ENCODE data around the gene PCDH9.

Gene PCDH9

DNA sequence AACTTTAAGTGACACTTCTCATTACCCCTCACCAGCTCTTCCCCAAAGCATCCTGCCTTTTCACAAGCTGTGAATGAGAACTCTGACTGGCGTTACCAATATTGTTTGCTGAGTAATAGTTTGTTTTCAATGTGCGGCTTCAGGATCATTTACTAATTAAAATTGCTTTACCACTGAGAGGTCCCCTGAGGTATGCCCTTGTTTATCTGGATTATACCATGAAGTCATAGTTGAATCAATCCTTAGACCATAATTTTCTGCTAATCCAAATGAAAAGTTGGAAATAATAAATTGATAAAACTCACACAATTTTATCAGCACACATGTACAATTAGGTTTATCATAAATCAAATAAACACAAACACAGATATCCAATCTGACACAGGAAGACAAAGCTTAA, 568.8 kb downstream of the PCDH9 start:
- no peak overlapping the region for H3K56ac ChIP-seq (ENCODE audit: low read length)
- H3K18ac ChIP-seq (ENCODE audit: low read length), result no peak overlapping the region
- no peaks in the 10 kb centered on the region for H3K4me1 ChIP-seq (ENCODE audit: control insufficient read depth, low read depth, low read length)
- no peak overlapping the region for H2BK5ac ChIP-seq (ENCODE audit: low read length)
- H3K4ac ChIP-seq (ENCODE audit: low read depth, low read length), result no peak overlapping the region
- no peak overlapping the region for H2AK5ac ChIP-seq (ENCODE audit: low read length)
- no peak overlapping the region for H3K23ac ChIP-seq (ENCODE audit: low read length)
- no peak overlapping the region for H4K8ac ChIP-seq (ENCODE audit: low read depth, low read length)
- no peak overlapping the region for H3K9ac ChIP-seq (ENCODE audit: low read length)
- no peak overlapping the region for H3K4me3 ChIP-seq (ENCODE audit: low read length)
- no CpG with 5 or more reads among the region's 2 CpGs for WGBS (ENCODE audit: extremely low coverage, insufficient coverage, low lambda C conversion rate)
- H2BK120ac ChIP-seq (ENCODE audit: low read depth, low read length), result no peak overlapping the region
- H3K27me3 ChIP-seq (ENCODE audit: insufficient read depth, low read length, poor library complexity), result no peaks in the 10 kb centered on the region
- H3K79me2 ChIP-seq (ENCODE audit: control insufficient read depth, insufficient read depth, low read length), result no peaks in the 10 kb centered on the region
- no peaks in the 10 kb centered on the region for H3K79me1 ChIP-seq (ENCODE audit: low read length)
- no peak for DNase-seq
- H4K5ac ChIP-seq (ENCODE audit: low read length), result no peak overlapping the region
- H2BK15ac ChIP-seq (replicated peaks; ENCODE audit: low read depth), result no peak overlapping the region
- no peaks in the 10 kb centered on the region for H3K36me3 ChIP-seq (ENCODE audit: control insufficient read depth, insufficient read depth, low read length)
- H3K4me2 ChIP-seq (ENCODE audit: low read length), result no peak overlapping the region
- H3K27ac ChIP-seq (ENCODE audit: low read depth, low read length), result no peak overlapping the region

DNA sequence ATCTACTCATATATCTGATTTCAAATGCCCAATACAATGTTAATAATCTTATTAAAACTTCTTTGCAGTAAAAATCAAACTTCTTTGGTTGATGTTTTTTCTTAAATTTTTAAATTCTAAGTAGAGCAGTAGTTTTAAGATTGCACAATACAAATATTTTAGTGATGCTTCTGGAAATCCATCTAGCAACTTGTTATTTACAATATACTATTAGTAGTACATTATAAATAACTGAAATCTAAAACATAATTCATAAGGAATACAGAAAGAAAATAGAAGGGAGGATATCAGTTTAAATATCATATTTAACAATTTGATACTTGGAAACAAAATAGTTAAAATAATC, 569.7 kb downstream of the PCDH9 start:
- Histone ChIP-seq H3K79me2 (ENCODE audit: control insufficient read depth, insufficient read depth, low read length) (no peaks in the 10 kb centered on the region), H2BK120ac (ENCODE audit: low read depth, low read length) (no peak overlapping the region), H3K36me3 (ENCODE audit: control insufficient read depth, insufficient read depth, low read length) (no peaks in the 10 kb centered on the region), H2BK5ac (ENCODE audit: low read length) (no peak overlapping the region), H3K27me3 (ENCODE audit: insufficient read depth, low read length, poor library complexity) (no peaks in the 10 kb centered on the region), H3K4me2 (ENCODE audit: low read length) (no peak overlapping the region), H2AK5ac (ENCODE audit: low read length) (no peak overlapping the region), H3K56ac (ENCODE audit: low read length) (no peak overlapping the region), H4K8ac (ENCODE audit: low read depth, low read length) (no peak overlapping the region), H3K9ac (ENCODE audit: low read length) (no peak overlapping the region), H3K4me1 (ENCODE audit: control insufficient read depth, low read depth, low read length) (no peaks in the 10 kb centered on the region), H3K4me3 (ENCODE audit: low read length) (no peak overlapping the region), H3K79me1 (ENCODE audit: low read length) (no peaks in the 10 kb centered on the region), H3K27ac (ENCODE audit: low read depth, low read length) (no peak overlapping the region), H3K23ac (ENCODE audit: low read length) (no peak overlapping the region), H4K5ac (ENCODE audit: low read length) (no peak overlapping the region), H3K18ac (ENCODE audit: low read length) (no peak overlapping the region), H2BK15ac (replicated peaks; ENCODE audit: low read depth) (no peak overlapping the region), H3K4ac (ENCODE audit: low read depth, low read length) (no peak overlapping the region)
- DNase-seq, result no peak

- no peak overlapping the region for H3K4me3 ChIP-seq (ENCODE audit: low read length)
- H3K4me2 ChIP-seq (ENCODE audit: low read length), result no peak overlapping the region
- no peaks in the 10 kb centered on the region for H3K36me3 ChIP-seq (ENCODE audit: control insufficient read depth, insufficient read depth, low read length)
- H3K4ac ChIP-seq (ENCODE audit: low read depth, low read length), result no peak overlapping the region
- H3K27me3 ChIP-seq (ENCODE audit: insufficient read depth, low read length, poor library complexity), result no peaks in the 10 kb centered on the region
- no peaks in the 10 kb centered on the region for H3K79me2 ChIP-seq (ENCODE audit: control insufficient read depth, insufficient read depth, low read length)
- no peaks in the 10 kb centered on the region for H3K79me1 ChIP-seq (ENCODE audit: low read length)
- no peak overlapping the region for H3K18ac ChIP-seq (ENCODE audit: low read length)
- no peak overlapping the region for H3K9ac ChIP-seq (ENCODE audit: low read length)
- no peak overlapping the region for H2BK120ac ChIP-seq (ENCODE audit: low read depth, low read length)
- H4K8ac ChIP-seq (ENCODE audit: low read depth, low read length), result no peak overlapping the region
- no peak overlapping the region for H2BK15ac ChIP-seq (replicated peaks; ENCODE audit: low read depth)
- H4K5ac ChIP-seq (ENCODE audit: low read length), result no peak overlapping the region
- no peak overlapping the region for H2BK5ac ChIP-seq (ENCODE audit: low read length)
- no CpG with 5 or more reads among the region's 7 CpGs for WGBS (ENCODE audit: extremely low coverage, insufficient coverage, low lambda C conversion rate)
- no peak for DNase-seq
- no peak overlapping the region for H2AK5ac ChIP-seq (ENCODE audit: low read length)
- no peak overlapping the region for H3K56ac ChIP-seq (ENCODE audit: low read length)
- H3K4me1 ChIP-seq (ENCODE audit: control insufficient read depth, low read depth, low read length), result no peaks in the 10 kb centered on the region
- no peak overlapping the region for H3K23ac ChIP-seq (ENCODE audit: low read length)
- H3K27ac ChIP-seq (ENCODE audit: low read depth, low read length), result no peak overlapping the region
Measured at GRCh38 chr13:66659701-66660467, 570.3 kb downstream of the PCDH9 start.

DNA sequence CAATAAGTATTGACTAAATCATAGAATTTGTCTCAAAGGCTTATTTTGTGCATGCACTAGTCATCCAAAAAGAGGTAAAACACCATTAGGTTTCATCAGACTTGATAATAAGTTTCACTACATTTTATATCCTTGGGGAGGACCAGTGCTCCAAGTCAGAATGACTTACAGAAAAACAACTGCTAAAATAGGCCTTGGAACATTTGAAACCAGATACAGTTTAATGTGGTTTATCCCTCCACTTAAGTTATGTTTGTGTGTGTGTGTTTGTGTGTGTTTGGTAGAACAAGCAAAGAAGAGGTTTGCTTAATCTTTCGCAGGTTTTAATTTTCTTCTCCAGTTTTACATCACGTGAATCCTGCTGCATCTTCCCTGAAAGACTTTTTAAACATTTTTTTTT, 570.9 kb downstream of the PCDH9 start:
- Histone ChIP-seq H3K23ac (ENCODE audit: low read length) (no peak overlapping the region), H2BK120ac (ENCODE audit: low read depth, low read length) (no peak overlapping the region), H4K5ac (ENCODE audit: low read length) (no peak overlapping the region), H3K4me2 (ENCODE audit: low read length) (no peak overlapping the region), H3K36me3 (ENCODE audit: control insufficient read depth, insufficient read depth, low read length) (no peaks in the 10 kb centered on the region), H2AK5ac (ENCODE audit: low read length) (no peak overlapping the region), H3K4me3 (ENCODE audit: low read length) (no peak overlapping the region), H3K27me3 (ENCODE audit: insufficient read depth, low read length, poor library complexity) (no peaks in the 10 kb centered on the region), H3K79me2 (ENCODE audit: control insufficient read depth, insufficient read depth, low read length) (no peaks in the 10 kb centered on the region), H2BK5ac (ENCODE audit: low read length) (no peak overlapping the region), H3K9ac (ENCODE audit: low read length) (no peak overlapping the region), H3K27ac (ENCODE audit: low read depth, low read length) (no peak overlapping the region), H3K18ac (ENCODE audit: low read length) (no peak overlapping the region), H3K79me1 (ENCODE audit: low read length) (no peaks in the 10 kb centered on the region), H3K4me1 (ENCODE audit: control insufficient read depth, low read depth, low read length) (no peaks in the 10 kb centered on the region), H4K8ac (ENCODE audit: low read depth, low read length) (no peak overlapping the region), H3K4ac (ENCODE audit: low read depth, low read length) (no peak overlapping the region), H2BK15ac (replicated peaks; ENCODE audit: low read depth) (no peak overlapping the region), H3K56ac (ENCODE audit: low read length) (no peak overlapping the region)
- no CpG with 5 or more reads among the region's 2 CpGs for WGBS (ENCODE audit: extremely low coverage, insufficient coverage, low lambda C conversion rate)
- no peak for DNase-seq

GRCh38 chr13:66657165-66657881, 572.8 kb downstream of the PCDH9 start:
- Histone ChIP-seq H3K27ac (ENCODE audit: low read depth, low read length) (no peak overlapping the region), H4K5ac (ENCODE audit: low read length) (no peak overlapping the region), H3K56ac (ENCODE audit: low read length) (no peak overlapping the region), H3K4me1 (ENCODE audit: control insufficient read depth, low read depth, low read length) (no peaks in the 10 kb centered on the region), H3K4ac (ENCODE audit: low read depth, low read length) (no peak overlapping the region), H3K79me1 (ENCODE audit: low read length) (no peaks in the 10 kb centered on the region), H3K79me2 (ENCODE audit: control insufficient read depth, insufficient read depth, low read length) (no peaks in the 10 kb centered on the region), H3K4me2 (ENCODE audit: low read length) (no peak overlapping the region), H2AK5ac (ENCODE audit: low read length) (no peak overlapping the region), H3K18ac (ENCODE audit: low read length) (no peak overlapping the region), H2BK5ac (ENCODE audit: low read length) (no peak overlapping the region), H3K23ac (ENCODE audit: low read length) (no peak overlapping the region), H3K36me3 (ENCODE audit: control insufficient read depth, insufficient read depth, low read length) (no peaks in the 10 kb centered on the region), H2BK15ac (replicated peaks; ENCODE audit: low read depth) (no peak overlapping the region), H2BK120ac (ENCODE audit: low read depth, low read length) (no peak overlapping the region), H3K27me3 (ENCODE audit: insufficient read depth, low read length, poor library complexity) (no peaks in the 10 kb centered on the region), H4K8ac (ENCODE audit: low read depth, low read length) (no peak overlapping the region), H3K4me3 (ENCODE audit: low read length) (no peak overlapping the region), H3K9ac (ENCODE audit: low read length) (no peak overlapping the region)
- peak; percentile 6 for DNase-seq
- WGBS (ENCODE audit: extremely low coverage, insufficient coverage, low lambda C conversion rate), result no CpG with 5 or more reads among the region's 6 CpGs
